Common myeloid progenitor, CD34-positive (primary cell): Measurements from ENCODE around the gene CLRN3.

Source experiments
- CTCF ChIA-PET: fragments of 350-600 bp; sonication (Branson Sonifier 250); formaldehyde crosslinking; loops from one replicate; lab custom pipeline; 2021; ENCODE audit warnings: antibody characterized with exemption; lab: Charles Lee
- POLR2A ChIA-PET: fragments of 350-600 bp; sonication (Branson Sonifier 250); formaldehyde crosslinking; loops from one replicate; lab custom pipeline; 2021; ENCODE audit warnings: antibody characterized with exemption; lab: Charles Lee
- DNase-seq, 3 donors: peaks; one replicate each; pipeline versions ENCODE4 v3.0.0 to v3.0.0-alpha.2; 2013
- H3K27ac ChIP-seq, 2 experiments: 1 replicate in 1 of 2; 2 replicates in 1 of 2; pipeline ENCODE4 v1.7.0; 2013; ENCODE audit warnings: inconsistent platforms in 2 of 2, low read length in 2 of 2, mild to moderate bottlenecking in 2 of 2, low read depth in 1 of 2, moderate library complexity in 1 of 2; ENCODE audit not compliant: severe bottlenecking in 2 of 2, insufficient read depth in 1 of 2, poor library complexity in 1 of 2
- H3K27me3 ChIP-seq, 5 experiments: replicated peaks in 2 of 5; 1 replicate in 3 of 5; 2 replicates in 2 of 5; pipeline versions ENCODE4 v1.6.1 to v1.7.0; 2013; ENCODE audit warnings: low read length in 4 of 5, mild to moderate bottlenecking in 2 of 5, moderate library complexity in 2 of 5, inconsistent platforms in 1 of 5; ENCODE audit not compliant: insufficient read depth in 5 of 5, control insufficient read depth in 4 of 5
- H3K36me3 ChIP-seq, 4 experiments: 1 replicate in 2 of 4; 2 replicates in 2 of 4; pipeline versions ENCODE4 v1.6.1 to v1.7.0; 2013; ENCODE audit warnings: low read length in 3 of 4, control low read depth in 1 of 4, mild to moderate bottlenecking in 1 of 4; ENCODE audit not compliant: control insufficient read depth in 4 of 4, insufficient read depth in 4 of 4
- H3K4me1 ChIP-seq, 4 experiments: 1 replicate in 3 of 4; 2 replicates in 1 of 4; pipeline versions ENCODE4 v1.6.1 to v1.7.1; 2013; ENCODE audit warnings: low read length in 3 of 4, mild to moderate bottlenecking in 3 of 4, control low read depth in 1 of 4, inconsistent platforms in 1 of 4, moderate library complexity in 1 of 4; ENCODE audit not compliant: control insufficient read depth in 4 of 4, insufficient read depth in 4 of 4; ENCODE audit errors: control extremely low read depth in 1 of 4
- H3K4me3 ChIP-seq, 7 experiments: 1 replicate in 4 of 7; 2 replicates in 3 of 7; pipeline versions ENCODE4 v1.5.1 to v1.7.0; 2013; ENCODE audit warnings: mild to moderate bottlenecking in 7 of 7, low read length in 6 of 7, moderate library complexity in 6 of 7, inconsistent platforms in 2 of 7, low read depth in 2 of 7, control low read depth in 1 of 7; ENCODE audit not compliant: insufficient read depth in 4 of 7, control insufficient read depth in 1 of 7; ENCODE audit errors: extremely low read depth in 1 of 7
- H3K9me3 ChIP-seq, 5 experiments: 1 replicate in 4 of 5; 2 replicates in 1 of 5; pipeline versions ENCODE4 v1.6.1 to v1.7.1; 2013; ENCODE audit warnings: low read length in 4 of 5, mild to moderate bottlenecking in 2 of 5, inconsistent platforms in 1 of 5, low read depth in 1 of 5, moderate library complexity in 1 of 5; ENCODE audit not compliant: control insufficient read depth in 4 of 5, insufficient read depth in 2 of 5; ENCODE audit errors: control extremely low read depth in 1 of 5
- WGBS: methylation state at CpG from one replicate; pipeline ENCODE4 v1.1.5; 2013; ENCODE audit not compliant: insufficient coverage; 5-methylcytosine and 5-hydroxymethylcytosine counted together

CLRN3 gene

DNA sequence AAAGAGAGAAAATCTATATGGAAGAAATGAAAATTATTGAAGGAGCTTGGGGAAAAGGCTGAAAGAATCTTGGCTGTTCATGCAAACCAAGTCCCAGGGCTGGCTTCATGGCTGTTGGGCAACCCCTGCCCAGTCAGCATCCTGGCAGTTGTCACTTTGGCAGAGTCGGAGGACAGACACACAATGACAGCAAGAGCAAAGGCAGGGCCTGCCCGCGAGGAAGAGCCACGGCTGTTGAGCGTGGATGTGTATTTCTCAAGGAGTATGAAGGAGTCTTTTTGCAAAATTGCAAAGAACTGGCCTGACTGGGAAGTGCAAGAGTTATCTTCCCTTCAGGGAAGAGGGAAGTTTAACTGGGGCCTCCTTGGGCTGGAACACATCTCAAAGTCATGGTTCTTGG lies 25.8 kb upstream of the CLRN3 start:
- ChIA-PET CTCF (no interaction called here), POLR2A (no interaction called here)
- WGBS: 87% methylated on average over 5 of the region's 5 CpGs
- Histone ChIP-seq H3K4me1 (peaks cover 0 to 44% (median 12%) of the 10 kb centered on the region in 4 experiments), H3K9me3 (peaks cover 0 to 5% (median 0%) of the 10 kb centered on the region in 5 experiments), H3K36me3 (no peaks in the 10 kb centered on the region), H3K27me3 (no peaks in the 10 kb centered on the region), H3K27ac (no peak overlapping the region), H3K4me3 (no peak overlapping the region)
- DNase-seq: no peak

DNA sequence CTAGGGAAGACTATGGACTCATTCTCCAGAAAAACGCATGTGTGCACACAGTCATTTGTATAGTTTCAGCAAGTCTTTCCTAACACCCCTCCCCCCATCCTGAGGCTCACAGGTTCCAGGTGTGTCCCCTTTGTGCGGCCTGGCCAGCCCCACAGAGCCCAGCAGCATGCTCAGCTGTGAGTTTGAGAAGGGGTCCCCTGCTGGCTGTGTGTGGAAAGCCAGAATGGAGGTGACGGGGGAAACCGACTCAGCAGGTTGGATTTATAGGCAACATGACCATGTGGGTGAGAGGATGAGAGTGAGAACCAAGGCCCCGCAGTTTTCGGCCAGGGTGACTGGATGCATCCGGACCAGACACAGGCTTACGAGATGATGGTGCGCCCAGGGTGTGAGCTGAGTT lies 24.1 kb upstream of the CLRN3 start:
- ChIA-PET POLR2A (no interaction called here), CTCF (interaction anchor here (0.8 kb wide), 1 partner anchor 12 kb away, joined by 3 read pairs; no protein-coding TSS in a partner anchor)
- Histone ChIP-seq H3K36me3 (no peaks in the 10 kb centered on the region), H3K4me3 (no peak overlapping the region), H3K27ac (no peak overlapping the region), H3K9me3 (peaks cover 0 to 5% (median 0%) of the 10 kb centered on the region in 5 experiments), H3K27me3 (no peaks in the 10 kb centered on the region), H3K4me1 (peaks cover 0 to 33% (median 12%) of the 10 kb centered on the region in 4 experiments)
- WGBS: 97% methylated on average over 7 of the region's 9 CpGs
- no peak for DNase-seq

DNA sequence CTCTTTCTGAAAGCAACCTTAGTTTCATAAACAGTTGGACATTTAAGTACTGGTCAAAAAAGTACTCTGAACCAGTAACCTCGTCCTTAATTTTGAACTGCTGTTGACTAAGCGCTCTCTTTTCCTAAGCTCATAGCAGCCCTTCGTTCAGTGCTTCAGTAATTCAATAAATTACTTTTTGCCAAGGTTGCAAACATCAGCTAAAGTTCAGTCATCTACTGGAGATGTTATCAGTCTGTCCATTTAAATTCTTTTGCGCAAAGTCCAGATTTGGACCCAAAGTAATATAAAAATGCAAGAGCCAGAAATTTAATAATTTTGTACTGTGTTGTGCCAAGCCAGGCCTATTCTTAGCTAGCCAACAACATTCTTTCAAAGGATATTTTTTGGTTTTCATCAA lies 22.6 kb upstream of the CLRN3 start:
- 100% methylated on average over 2 of the region's 4 CpGs for WGBS
- Histone ChIP-seq H3K27me3 (no peaks in the 10 kb centered on the region), H3K4me3 (no peak overlapping the region), H3K27ac (no peak overlapping the region), H3K9me3 (peaks cover 0 to 5% (median 0%) of the 10 kb centered on the region in 5 experiments), H3K36me3 (no peaks in the 10 kb centered on the region), H3K4me1 (peaks cover 0 to 20% (median 11%) of the 10 kb centered on the region in 4 experiments)
- DNase-seq: no peak
- ChIA-PET CTCF (interaction anchor here (1.3 kb wide), 1 partner anchor 154 kb away, joined by 3 read pairs; no protein-coding TSS in a partner anchor), POLR2A (no interaction called here)

DNA sequence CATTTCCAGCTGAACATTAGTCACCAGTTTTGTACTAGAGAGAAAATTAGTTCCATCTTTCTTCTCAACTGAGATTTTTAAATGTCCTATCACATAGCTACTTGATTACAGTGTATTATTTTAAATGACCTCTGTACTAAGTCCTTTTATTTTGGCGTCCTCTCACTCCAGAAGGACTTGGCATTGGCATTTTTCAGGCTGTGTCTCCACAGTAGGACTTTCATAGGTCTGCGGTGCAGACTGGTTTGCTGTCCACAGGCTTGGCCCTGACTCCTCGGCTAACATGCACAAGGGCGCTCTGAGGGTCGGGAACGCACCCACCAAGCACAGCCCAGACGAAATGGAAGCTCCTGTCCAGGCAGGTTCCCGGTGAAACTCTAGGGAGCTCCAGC lies 20.6 kb upstream of the CLRN3 start:
- H3K27ac ChIP-seq: no peak overlapping the region
- no peak for DNase-seq

DNA sequence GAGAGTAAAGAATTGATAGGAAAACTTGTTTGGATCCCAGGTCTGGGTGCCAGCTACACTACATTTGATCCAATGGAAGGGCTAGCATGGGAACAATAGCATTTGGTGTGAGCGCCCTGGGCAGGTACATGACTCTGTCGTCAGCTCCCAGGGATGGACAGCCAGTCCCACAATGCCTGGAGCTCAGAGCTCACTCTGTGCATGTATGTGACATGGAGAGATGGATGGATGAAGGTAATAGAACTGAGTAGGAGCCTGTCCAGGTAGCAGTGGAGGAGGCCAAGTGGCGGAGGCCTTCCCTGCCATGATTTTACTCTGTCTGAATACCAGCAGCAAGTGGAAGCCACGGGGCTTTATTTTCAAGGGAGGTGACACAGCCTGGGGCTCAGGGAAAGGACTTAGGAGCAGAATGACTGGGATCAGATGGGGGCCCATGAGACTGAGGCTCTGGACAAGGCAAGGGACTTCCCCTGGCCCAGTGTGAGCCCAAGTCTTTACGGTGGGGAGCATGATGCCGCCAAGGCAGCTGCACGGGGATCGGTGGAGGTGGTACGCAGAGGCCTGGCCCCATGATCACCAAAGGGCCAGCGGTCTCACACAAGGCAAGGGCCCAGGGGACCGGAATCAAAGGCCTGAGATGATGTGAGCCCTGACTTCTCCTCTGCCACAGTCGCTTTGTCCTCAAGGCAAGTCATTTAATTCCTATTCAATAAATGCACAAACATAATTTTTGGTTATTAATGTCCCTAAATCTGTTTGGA lies 20.0 kb upstream of the CLRN3 start:
- peaks cover 0 to 3% (median under 1%) of the 10 kb centered on the region in 4 experiments for H3K4me1 ChIP-seq
- H3K4me3 ChIP-seq: no peak overlapping the region
- no peak for DNase-seq
- POLR2A ChIA-PET: no interaction called here
- no peak overlapping the region for H3K27ac ChIP-seq
- H3K36me3 ChIP-seq: no peaks in the 10 kb centered on the region
- 100% methylated on average over 10 of the region's 12 CpGs for WGBS
- peaks cover 0 to 5% (median 0%) of the 10 kb centered on the region in 5 experiments for H3K9me3 ChIP-seq
- H3K27me3 ChIP-seq: peaks cover 0 to 19% (median 8%) of the 10 kb centered on the region in 5 experiments
- CTCF ChIA-PET: interaction anchor here (1.0 to 2.2 kb wide), 2 partner anchors 13 to 98 kb away, joined by 4 to 6 read pairs; no protein-coding TSS in a partner anchor

More for the DNA sequence above, 20.6 kb upstream of the CLRN3 start:
- Histone ChIP-seq H3K27me3 (peaks cover 0 to 13% (median 3%) of the 10 kb centered on the region in 5 experiments), H3K4me3 (no peak overlapping the region), H3K4me1 (peaks cover 0 to under 1% (median 0%) of the 10 kb centered on the region in 4 experiments), H3K36me3 (no peaks in the 10 kb centered on the region), H3K9me3 (peaks cover 0 to 5% (median 0%) of the 10 kb centered on the region in 5 experiments)
- WGBS: 98% methylated on average over 6 of the region's 8 CpGs
- POLR2A ChIA-PET: no interaction called here
- CTCF ChIA-PET: interaction anchor here (0.8 to 2.2 kb wide), 3 partner anchors 14 to 129 kb away, joined by 3 to 6 read pairs (median 4); no protein-coding TSS in a partner anchor

DNA sequence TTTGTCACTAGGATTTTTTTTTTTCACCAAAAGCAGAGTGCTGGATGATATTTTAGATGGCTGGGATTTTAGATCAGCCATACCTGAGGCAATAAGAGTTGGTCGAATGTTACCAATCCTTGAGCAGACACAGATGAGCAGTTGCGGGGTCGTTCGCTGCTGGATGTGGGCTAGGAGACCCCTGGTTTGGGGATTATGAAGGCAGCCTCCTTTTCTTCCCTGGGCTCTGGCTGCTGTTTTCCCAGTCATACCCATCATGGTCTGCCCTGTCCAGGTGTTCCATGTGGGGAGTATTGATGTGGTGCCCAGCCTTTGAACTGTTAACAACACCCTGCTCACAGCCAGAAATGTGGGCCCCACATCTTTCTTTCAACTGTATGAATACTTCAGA lies 19.1 kb upstream of the CLRN3 start:
- POLR2A ChIA-PET: no interaction called here

More for the DNA sequence above, 19.1 kb upstream of the CLRN3 start:
- no peak for DNase-seq
- H3K36me3 ChIP-seq: no peaks in the 10 kb centered on the region
- H3K27me3 ChIP-seq: peaks cover 0 to 27% (median 8%) of the 10 kb centered on the region in 5 experiments
- H3K4me3 ChIP-seq: no peak overlapping the region
- CTCF ChIA-PET: interaction anchor here (2.2 kb wide), 1 partner anchor 99 kb away, joined by 6 read pairs; no protein-coding TSS in a partner anchor
- H3K27ac ChIP-seq: no peak overlapping the region
- H3K9me3 ChIP-seq: peaks cover 0 to 5% (median 0%) of the 10 kb centered on the region in 5 experiments
- H3K4me1 ChIP-seq: peaks cover 0 to 10% (median 9%) of the 10 kb centered on the region in 4 experiments
- WGBS: no CpG with 5 or more reads among the region's 4 CpGs
